Prostate gland (tissue), 2 donors: ENCODE data around the gene HSD3B1.

Source experiments
- POLR2AphosphoS5 ChIP-seq: sonication (generic); formaldehyde crosslinking; IDR thresholded peaks from one replicate; pipeline ENCODE4 v1.6.1; 2017; ENCODE audit warnings: antibody characterized with exemption
- TF ChIP-seq, protein P1 (sequence below), 4 experiments: fragments of 200-600 bp in 2 of 4; fragments of 450-650 bp in 2 of 4; sonication (generic) in 2 of 4; IDR thresholded peaks; 1 replicate in 3 of 4; 2 replicates in 1 of 4; pipeline ENCODE4 v1.5.1; 2016 to 2019; ENCODE audit warnings: antibody characterized with exemption in 4 of 4, mild to moderate bottlenecking in 2 of 4, moderate library complexity in 2 of 4

DNA sequence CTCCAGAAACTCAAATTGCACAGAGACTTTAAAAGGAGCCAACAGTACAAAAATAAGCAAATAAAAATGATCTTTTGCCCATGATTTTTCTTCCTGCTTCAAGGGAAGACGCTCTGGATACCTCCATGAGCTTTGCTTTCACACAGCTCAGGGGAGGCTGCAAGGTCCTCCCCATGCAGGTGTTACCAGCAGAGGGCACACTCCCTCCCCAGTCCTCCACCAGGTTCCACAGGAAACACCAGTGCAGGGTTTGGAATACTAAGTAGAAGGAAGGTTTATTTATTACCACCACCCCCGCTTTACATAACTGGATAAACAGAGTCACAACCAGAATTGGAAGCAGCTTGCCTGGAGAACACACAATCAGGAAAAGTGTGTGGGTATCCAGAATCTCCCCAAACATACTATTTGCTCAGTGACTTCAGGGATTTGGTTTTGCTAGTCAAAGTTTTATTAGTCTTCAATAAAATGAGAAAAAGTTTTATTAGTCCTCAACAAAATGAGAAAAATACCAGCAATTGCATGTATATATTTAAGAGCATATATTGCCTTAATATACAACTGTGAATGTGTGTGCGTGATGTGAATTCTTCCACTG lies 37.3 kb downstream of the HSD3B1 start:
- TF ChIP-seq POLR2AphosphoS5 = no peak
- TF ChIP-seq, protein P1, sequence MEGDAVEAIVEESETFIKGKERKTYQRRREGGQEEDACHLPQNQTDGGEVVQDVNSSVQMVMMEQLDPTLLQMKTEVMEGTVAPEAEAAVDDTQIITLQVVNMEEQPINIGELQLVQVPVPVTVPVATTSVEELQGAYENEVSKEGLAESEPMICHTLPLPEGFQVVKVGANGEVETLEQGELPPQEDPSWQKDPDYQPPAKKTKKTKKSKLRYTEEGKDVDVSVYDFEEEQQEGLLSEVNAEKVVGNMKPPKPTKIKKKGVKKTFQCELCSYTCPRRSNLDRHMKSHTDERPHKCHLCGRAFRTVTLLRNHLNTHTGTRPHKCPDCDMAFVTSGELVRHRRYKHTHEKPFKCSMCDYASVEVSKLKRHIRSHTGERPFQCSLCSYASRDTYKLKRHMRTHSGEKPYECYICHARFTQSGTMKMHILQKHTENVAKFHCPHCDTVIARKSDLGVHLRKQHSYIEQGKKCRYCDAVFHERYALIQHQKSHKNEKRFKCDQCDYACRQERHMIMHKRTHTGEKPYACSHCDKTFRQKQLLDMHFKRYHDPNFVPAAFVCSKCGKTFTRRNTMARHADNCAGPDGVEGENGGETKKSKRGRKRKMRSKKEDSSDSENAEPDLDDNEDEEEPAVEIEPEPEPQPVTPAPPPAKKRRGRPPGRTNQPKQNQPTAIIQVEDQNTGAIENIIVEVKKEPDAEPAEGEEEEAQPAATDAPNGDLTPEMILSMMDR (IDR thresholded peaks at IDR 0.05) = no peak
